ENCODE measurements around the gene SETD1B. TPM values are rescaled to one million over a fixed set of nuclear protein-coding genes. Genes with fewer than 3 reads are reported as not detected.

SETD1B gene
- total and polyA plus RNA-seq, 2 experiments from 2014 or later: 2.0 to 2.7 TPM

- in situ Hi-C loops (cut with MboI): no loop called here
- peaks cover 17% of the 10 kb centered on the region; the same call in 1 of the 2 replicates for H3F3A ChIP-seq (ENCODE audit: insufficient read depth)
- H3K36me3 ChIP-seq (ENCODE audit: low read depth): no peaks in the 10 kb centered on the region
- no peak for TF ChIP-seq EZH2 (IDR thresholded peaks at IDR 0.05; ENCODE audit: insufficient read depth, poor library complexity, severe bottlenecking)
- no peak for TF ChIP-seq EZH2phosphoT487 (IDR thresholded peaks at IDR 0.05; ENCODE audit: insufficient read depth, low read depth)
- H4K20me1 ChIP-seq (ENCODE audit: insufficient read depth): no peaks in the 10 kb centered on the region
- no peaks in the 10 kb centered on the region for H3K27me3 ChIP-seq (replicated peaks; ENCODE audit: insufficient read depth)
- H3K4me3 ChIP-seq: no peak overlapping the region
- no peak overlapping the region for H2AFZ ChIP-seq
- no peak overlapping the region for H3K4me2 ChIP-seq (ENCODE audit: unreplicated experiment)
- peaks cover 31% of the 10 kb centered on the region for H3K4me1 ChIP-seq (ENCODE audit: insufficient read depth)
- H3K9me2 ChIP-seq (ENCODE audit: insufficient read depth): no peaks in the 10 kb centered on the region
- DNase-seq: no peak
- no peak overlapping the region for H3K27ac ChIP-seq
- 73 to 85% methylated on average over 2 to 3 of the region's 3 CpGs for WGBS, 2 experiments (ENCODE audit: low coverage in 1 of 2, low lambda C conversion rate in 2 of 2, missing lambda C conversion rate in 2 of 2)
- H3K9me3 ChIP-seq (ENCODE audit: low read depth): no peaks in the 10 kb centered on the region
- H3K9ac ChIP-seq: no peak overlapping the region
- H3K79me2 ChIP-seq (ENCODE audit: insufficient read depth): no peaks in the 10 kb centered on the region
Measured at GRCh38 chr12:121764808-121765207, 39.0 kb upstream of the SETD1B start.

- Histone ChIP-seq H3K9ac (no peak overlapping the region), H3K27me3 (replicated peaks; ENCODE audit: insufficient read depth) (no peaks in the 10 kb centered on the region), H3F3A (ENCODE audit: insufficient read depth) (peaks cover 17% of the 10 kb centered on the region; the same call in 1 of the 2 replicates), H2AFZ (no peak overlapping the region), H3K4me2 (ENCODE audit: unreplicated experiment) (no peak overlapping the region), H3K4me1 (ENCODE audit: insufficient read depth) (peaks cover 31% of the 10 kb centered on the region), H3K4me3 (no peak overlapping the region), H4K20me1 (ENCODE audit: insufficient read depth) (no peaks in the 10 kb centered on the region), H3K79me2 (ENCODE audit: insufficient read depth) (no peaks in the 10 kb centered on the region), H3K9me2 (ENCODE audit: insufficient read depth) (no peaks in the 10 kb centered on the region), H3K36me3 (ENCODE audit: low read depth) (no peaks in the 10 kb centered on the region), H3K9me3 (ENCODE audit: low read depth) (no peaks in the 10 kb centered on the region), H3K27ac (no peak overlapping the region)
- peak; percentile 93 for DNase-seq
- in situ Hi-C loops (cut with MboI): no loop called here
- no peak for TF ChIP-seq EZH2phosphoT487 (IDR thresholded peaks at IDR 0.05; ENCODE audit: insufficient read depth, low read depth)
- no peak for TF ChIP-seq EZH2 (IDR thresholded peaks at IDR 0.05; ENCODE audit: insufficient read depth, poor library complexity, severe bottlenecking)
- 5 to 7% methylated on average over 5 of the region's 5 CpGs for WGBS, 2 experiments (ENCODE audit: low coverage in 1 of 2, low lambda C conversion rate in 2 of 2, missing lambda C conversion rate in 2 of 2)
Measured at GRCh38 chr12:121765573-121765972, 38.2 kb upstream of the SETD1B start.

DNA sequence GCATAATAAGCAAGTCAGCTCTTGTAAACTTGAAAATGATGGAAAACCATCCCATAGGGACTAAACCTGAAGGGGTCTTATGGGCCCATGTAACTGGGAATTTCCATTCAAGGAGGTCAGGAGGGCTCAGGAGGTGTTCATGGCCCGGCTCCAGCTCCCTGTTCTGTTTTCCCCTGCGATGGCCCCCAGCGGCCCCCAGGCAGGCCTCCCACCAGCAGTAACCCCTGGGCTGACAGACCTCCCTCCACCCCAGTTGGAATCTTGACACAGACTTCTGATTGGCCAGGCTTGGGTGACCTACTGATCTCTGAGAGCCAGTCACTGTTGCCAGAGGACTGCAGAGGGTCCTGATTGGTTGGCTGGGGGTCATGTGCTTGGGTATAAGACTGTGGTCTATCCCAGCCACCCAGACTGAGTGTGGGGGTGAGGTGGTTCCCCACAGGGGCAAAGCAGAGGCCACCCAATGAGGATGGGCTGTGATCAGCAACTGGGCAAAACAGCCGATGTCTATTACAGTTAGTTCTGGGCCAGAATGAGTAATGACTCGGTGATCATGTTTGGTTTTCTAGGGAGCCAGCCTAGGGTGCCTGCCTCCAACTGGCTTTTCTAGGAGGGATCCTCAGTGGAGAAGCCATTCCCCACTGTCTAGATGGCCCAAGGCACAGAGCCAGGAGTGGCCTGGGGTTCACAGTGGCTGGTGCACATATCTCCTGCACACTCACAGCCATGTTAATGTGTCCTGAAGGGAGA, 37.3 kb upstream of the SETD1B start:
- WGBS, 2 experiments (ENCODE audit: low coverage in 1 of 2, low lambda C conversion rate in 2 of 2, missing lambda C conversion rate in 2 of 2): 63 to 64% methylated on average over 5 of the region's 5 CpGs
- no peak overlapping the region for H3K9ac ChIP-seq
- TF ChIP-seq EZH2phosphoT487 (IDR thresholded peaks at IDR 0.05; ENCODE audit: insufficient read depth, low read depth): no peak
- no peak for TF ChIP-seq EZH2 (IDR thresholded peaks at IDR 0.05; ENCODE audit: insufficient read depth, poor library complexity, severe bottlenecking)

DNA sequence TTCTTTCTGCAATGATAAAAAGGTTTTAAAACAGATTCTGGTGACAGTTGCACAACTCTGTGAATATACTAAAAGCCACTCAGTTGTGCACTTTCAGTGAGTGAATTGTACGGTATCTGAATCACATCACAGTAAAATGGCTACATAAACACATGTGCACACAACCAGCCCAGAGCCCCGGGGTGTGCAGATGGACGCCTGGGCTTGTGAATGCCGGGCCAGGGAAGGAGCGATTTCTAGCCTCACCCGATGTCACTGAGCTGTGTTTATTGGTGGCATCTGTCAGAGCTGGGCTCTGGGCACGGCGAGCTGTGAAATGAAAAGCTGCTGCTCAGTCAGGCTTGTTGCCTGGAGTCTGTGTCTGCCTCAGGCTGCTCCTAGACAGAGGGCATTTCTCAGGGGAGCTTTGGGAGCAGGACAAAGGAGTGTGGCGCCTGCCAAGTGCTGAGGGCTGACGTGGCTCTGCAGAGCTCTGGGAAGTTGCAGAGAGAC, 36.2 kb upstream of the SETD1B start:
- peak overlapping the region; percentile 24 for H2AFZ ChIP-seq
- H3K4me2 ChIP-seq (ENCODE audit: unreplicated experiment): peak overlapping the region; percentile 38

More for the DNA sequence above, 37.3 kb upstream of the SETD1B start:
- Histone ChIP-seq H3K27ac (peak overlapping the region; percentile 67; the same call in 1 of the 2 replicates), H3K27me3 (replicated peaks; ENCODE audit: insufficient read depth) (no peaks in the 10 kb centered on the region), H3K9me2 (ENCODE audit: insufficient read depth) (no peaks in the 10 kb centered on the region), H3K79me2 (ENCODE audit: insufficient read depth) (no peaks in the 10 kb centered on the region), H3K4me2 (ENCODE audit: unreplicated experiment) (no peak overlapping the region), H3K9me3 (ENCODE audit: low read depth) (no peaks in the 10 kb centered on the region), H3F3A (ENCODE audit: insufficient read depth) (peaks cover 17% of the 10 kb centered on the region; the same call in 1 of the 2 replicates), H2AFZ (no peak overlapping the region), H4K20me1 (ENCODE audit: insufficient read depth) (no peaks in the 10 kb centered on the region), H3K4me1 (ENCODE audit: insufficient read depth) (peaks cover 31% of the 10 kb centered on the region), H3K36me3 (ENCODE audit: low read depth) (no peaks in the 10 kb centered on the region), H3K4me3 (no peak overlapping the region)
- peak; percentile 55 for DNase-seq
- in situ Hi-C loops (cut with MboI): no loop called here

More for the DNA sequence above, 36.2 kb upstream of the SETD1B start:
- H3K36me3 ChIP-seq (ENCODE audit: low read depth): no peaks in the 10 kb centered on the region
- H3F3A ChIP-seq (ENCODE audit: insufficient read depth): peaks cover 17% of the 10 kb centered on the region; the same call in 1 of the 2 replicates
- no peak for TF ChIP-seq EZH2 (IDR thresholded peaks at IDR 0.05; ENCODE audit: insufficient read depth, poor library complexity, severe bottlenecking)
- no peak for TF ChIP-seq EZH2phosphoT487 (IDR thresholded peaks at IDR 0.05; ENCODE audit: insufficient read depth, low read depth)
- H3K27ac ChIP-seq: peak overlapping the region; percentile 67
- no peaks in the 10 kb centered on the region for H3K79me2 ChIP-seq (ENCODE audit: insufficient read depth)
- no peaks in the 10 kb centered on the region for H3K9me3 ChIP-seq (ENCODE audit: low read depth)
- no peaks in the 10 kb centered on the region for H4K20me1 ChIP-seq (ENCODE audit: insufficient read depth)
- in situ Hi-C loops (cut with MboI): no loop called here
- peaks cover 31% of the 10 kb centered on the region for H3K4me1 ChIP-seq (ENCODE audit: insufficient read depth)
- H3K9me2 ChIP-seq (ENCODE audit: insufficient read depth): no peaks in the 10 kb centered on the region
- 6 to 9% methylated on average over 10 of the region's 10 CpGs for WGBS, 2 experiments (ENCODE audit: low coverage in 1 of 2, low lambda C conversion rate in 2 of 2, missing lambda C conversion rate in 2 of 2)
- peak overlapping the region; percentile 60 for H3K9ac ChIP-seq
- peak overlapping the region; percentile 31 for H3K4me3 ChIP-seq
- peak; percentile 90 for DNase-seq
- H3K27me3 ChIP-seq (replicated peaks; ENCODE audit: insufficient read depth): no peaks in the 10 kb centered on the region

Measured in GM23248 (cell line).